ENCODE results near the gene SHISA6. TPM values are rescaled to one million over a fixed set of nuclear protein-coding genes. Genes with fewer than 3 reads are reported as not detected.

SHISA6 gene
- total and polyA plus RNA-seq, 4 donors = not detected

- Histone ChIP-seq H3K4me1 (ENCODE audit: control insufficient read depth in 4 of 4, insufficient read depth in 4 of 4, low read length in 3 of 4) (no peaks in the 10 kb centered on the region), H3K36me3 (ENCODE audit: control insufficient read depth in 4 of 4, insufficient read depth in 3 of 4, low read depth in 1 of 4, low read length in 3 of 4) (no peaks in the 10 kb centered on the region), H3K27ac (ENCODE audit: low read depth in 1 of 2, low read length in 2 of 2) (no peak overlapping the region), H3K27me3 (ENCODE audit: control insufficient read depth in 4 of 4, insufficient read depth in 4 of 4, low read length in 3 of 4) (peaks cover 0 to 4% (median 0%) of the 10 kb centered on the region in 4 donors), H3K4me3 (ENCODE audit: low read depth in 1 of 3, low read length in 3 of 3) (no peak overlapping the region), H3K9me3 (ENCODE audit: control insufficient read depth in 4 of 4, low read length in 3 of 4) (no peaks in the 10 kb centered on the region), H3K9ac (ENCODE audit: low read depth in 1 of 2, low read length in 2 of 2) (no peak overlapping the region)
- 85% methylated on average over 10 of the region's 10 CpGs for WGBS
- DNase-seq (ENCODE audit: low spot score) = no peak
- no peak for TF ChIP-seq JUND (IDR thresholded peaks at IDR 0.05)
- TF ChIP-seq RAD21 (IDR thresholded peaks at IDR 0.05) = no peak
- TF ChIP-seq ZBTB33 (IDR thresholded peaks at IDR 0.05) = no peak
- no peak for TF ChIP-seq HNF4G (IDR thresholded peaks at IDR 0.05)
- no peak for TF ChIP-seq FOXA1 (IDR thresholded peaks at IDR 0.05)
- no peak for TF ChIP-seq NR2F2 (IDR thresholded peaks at IDR 0.05)
- TF ChIP-seq RXRA (IDR thresholded peaks at IDR 0.05) = no peak
- no peak for TF ChIP-seq REST (IDR thresholded peaks at IDR 0.05)
- TF ChIP-seq SP1 (IDR thresholded peaks at IDR 0.05) = no peak
- no peak for TF ChIP-seq FOXA2 (IDR thresholded peaks at IDR 0.05)
- TF ChIP-seq EGR1 (IDR thresholded peaks at IDR 0.05; ENCODE audit: low read depth in 2 of 2) = no peak
- no peak for TF ChIP-seq YY1 (IDR thresholded peaks at IDR 0.05)
- TF ChIP-seq, protein P1, sequence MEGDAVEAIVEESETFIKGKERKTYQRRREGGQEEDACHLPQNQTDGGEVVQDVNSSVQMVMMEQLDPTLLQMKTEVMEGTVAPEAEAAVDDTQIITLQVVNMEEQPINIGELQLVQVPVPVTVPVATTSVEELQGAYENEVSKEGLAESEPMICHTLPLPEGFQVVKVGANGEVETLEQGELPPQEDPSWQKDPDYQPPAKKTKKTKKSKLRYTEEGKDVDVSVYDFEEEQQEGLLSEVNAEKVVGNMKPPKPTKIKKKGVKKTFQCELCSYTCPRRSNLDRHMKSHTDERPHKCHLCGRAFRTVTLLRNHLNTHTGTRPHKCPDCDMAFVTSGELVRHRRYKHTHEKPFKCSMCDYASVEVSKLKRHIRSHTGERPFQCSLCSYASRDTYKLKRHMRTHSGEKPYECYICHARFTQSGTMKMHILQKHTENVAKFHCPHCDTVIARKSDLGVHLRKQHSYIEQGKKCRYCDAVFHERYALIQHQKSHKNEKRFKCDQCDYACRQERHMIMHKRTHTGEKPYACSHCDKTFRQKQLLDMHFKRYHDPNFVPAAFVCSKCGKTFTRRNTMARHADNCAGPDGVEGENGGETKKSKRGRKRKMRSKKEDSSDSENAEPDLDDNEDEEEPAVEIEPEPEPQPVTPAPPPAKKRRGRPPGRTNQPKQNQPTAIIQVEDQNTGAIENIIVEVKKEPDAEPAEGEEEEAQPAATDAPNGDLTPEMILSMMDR (IDR thresholded peaks at IDR 0.05; ENCODE audit: low read depth, low read length, missing input control) = no peak
- TF ChIP-seq, protein P2, sequence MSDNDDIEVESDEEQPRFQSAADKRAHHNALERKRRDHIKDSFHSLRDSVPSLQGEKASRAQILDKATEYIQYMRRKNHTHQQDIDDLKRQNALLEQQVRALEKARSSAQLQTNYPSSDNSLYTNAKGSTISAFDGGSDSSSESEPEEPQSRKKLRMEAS (IDR thresholded peaks at IDR 0.05) = no peak
- no peak for TF ChIP-seq ATF3 (IDR thresholded peaks at IDR 0.05)
- no peak for TF ChIP-seq GABPA (IDR thresholded peaks at IDR 0.05 in 1 of 2, conservative IDR thresholded peaks at IDR 0.05 in 1 of 2)
Observed at GRCh38 chr17:11558681-11559234, 317.7 kb downstream of the SHISA6 start.

- H3K4me3 ChIP-seq (ENCODE audit: low read depth in 1 of 3, low read length in 3 of 3) = no peak overlapping the region
- no peaks in the 10 kb centered on the region for H3K9me3 ChIP-seq (ENCODE audit: control insufficient read depth in 4 of 4, low read length in 3 of 4)
- H3K4me1 ChIP-seq (ENCODE audit: control insufficient read depth in 4 of 4, insufficient read depth in 4 of 4, low read length in 3 of 4) = no peaks in the 10 kb centered on the region
- H3K27me3 ChIP-seq (ENCODE audit: control insufficient read depth in 4 of 4, insufficient read depth in 4 of 4, low read length in 3 of 4) = peaks cover 0 to 4% (median 0%) of the 10 kb centered on the region in 4 donors
- no peak overlapping the region for H3K9ac ChIP-seq (ENCODE audit: low read depth in 1 of 2, low read length in 2 of 2)
- no peak overlapping the region for H3K27ac ChIP-seq (ENCODE audit: low read depth in 1 of 2, low read length in 2 of 2)
- DNase-seq (ENCODE audit: low spot score) = no peak
- H3K36me3 ChIP-seq (ENCODE audit: control insufficient read depth in 4 of 4, insufficient read depth in 3 of 4, low read depth in 1 of 4, low read length in 3 of 4) = no peaks in the 10 kb centered on the region
- WGBS = 57% methylated on average over 7 of the region's 7 CpGs
- no peak for TF ChIP-seq ATF3 (IDR thresholded peaks at IDR 0.05)
- TF ChIP-seq YY1 (IDR thresholded peaks at IDR 0.05) = no peak
- no peak for TF ChIP-seq REST (IDR thresholded peaks at IDR 0.05)
- no peak for TF ChIP-seq HNF4G (IDR thresholded peaks at IDR 0.05)
- TF ChIP-seq, protein P2 (IDR thresholded peaks at IDR 0.05) = no peak
- TF ChIP-seq, protein P1 (IDR thresholded peaks at IDR 0.05; ENCODE audit: low read depth, low read length, missing input control) = no peak
- no peak for TF ChIP-seq EGR1 (IDR thresholded peaks at IDR 0.05; ENCODE audit: low read depth in 2 of 2)
- no peak for TF ChIP-seq RXRA (IDR thresholded peaks at IDR 0.05)
- TF ChIP-seq SP1 (IDR thresholded peaks at IDR 0.05) = no peak
- no peak for TF ChIP-seq JUND (IDR thresholded peaks at IDR 0.05)
Observed at GRCh38 chr17:11559601-11560000, 318.6 kb downstream of the SHISA6 start.

All from liver (tissue), 9 donors.